GM08714 (cell line): Measurements from ENCODE around the gene FAM120AOS.

Source experiments
- H3K4me3 ChIP-seq: fragments of 200-500 bp; sonication (Bioruptor generic); 2 replicates; pipeline ENCODE4 v1.5.1; 2014; ENCODE audit warnings: mild to moderate bottlenecking, low read length, inconsistent platforms
- ZNF274 ChIP-seq: IDR thresholded peaks from 2 replicates; pipeline ENCODE4 v1.6.1; 2012; ENCODE audit warnings: mild to moderate bottlenecking, low read depth, low read length

FAM120AOS gene

DNA sequence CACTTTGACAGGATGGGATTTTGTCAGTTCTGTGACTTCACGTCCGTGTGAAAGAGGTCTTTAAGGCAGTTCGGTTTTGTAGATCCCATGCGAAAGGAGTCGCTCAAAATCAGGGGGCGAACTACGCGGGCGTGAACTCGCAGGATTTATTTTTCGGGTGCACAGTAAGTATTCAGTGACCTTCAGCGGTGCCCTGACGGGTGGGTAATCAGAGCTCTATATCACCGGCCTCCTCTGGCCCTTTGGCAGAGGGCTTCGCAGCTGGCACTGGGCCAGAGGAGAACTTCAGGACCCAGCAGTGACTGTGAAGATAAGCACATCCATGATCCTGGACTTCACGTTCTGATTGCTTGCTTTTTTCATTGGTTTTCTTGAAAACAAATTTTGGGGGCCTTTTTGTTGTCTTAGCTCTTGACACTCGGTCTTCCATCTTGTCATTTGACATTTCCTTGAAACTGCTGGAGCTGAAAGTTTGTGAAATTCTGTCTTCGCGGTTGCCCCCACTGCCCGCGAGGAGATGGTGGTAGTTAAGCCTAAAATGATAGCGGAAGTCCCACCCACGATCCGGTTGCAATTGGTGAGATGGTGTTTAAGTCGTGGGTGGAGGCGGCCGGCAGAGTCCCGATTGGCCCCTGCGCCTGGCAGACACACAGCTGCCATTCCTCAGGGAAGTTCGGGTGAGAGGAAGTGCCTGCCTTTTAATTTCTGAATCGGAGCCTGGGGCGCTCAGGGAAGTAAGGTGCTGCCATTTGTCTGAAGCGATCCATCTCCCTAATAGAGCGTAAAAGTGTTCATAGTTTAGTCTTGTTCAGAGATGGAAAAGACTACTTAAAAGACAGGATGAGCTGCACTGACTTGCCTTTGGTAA is at the start of gene FAM120AOS:
TSS of gene FAM120AOS (minus strand) at position 535 of the 868 bp plus-strand sequence. CDS start 872 bp downstream, outside the sequence.
- peak within 1 kb of the TSS; percentile 78 for H3K4me3 ChIP-seq
- TF ChIP-seq ZNF274 = no peak

DNA sequence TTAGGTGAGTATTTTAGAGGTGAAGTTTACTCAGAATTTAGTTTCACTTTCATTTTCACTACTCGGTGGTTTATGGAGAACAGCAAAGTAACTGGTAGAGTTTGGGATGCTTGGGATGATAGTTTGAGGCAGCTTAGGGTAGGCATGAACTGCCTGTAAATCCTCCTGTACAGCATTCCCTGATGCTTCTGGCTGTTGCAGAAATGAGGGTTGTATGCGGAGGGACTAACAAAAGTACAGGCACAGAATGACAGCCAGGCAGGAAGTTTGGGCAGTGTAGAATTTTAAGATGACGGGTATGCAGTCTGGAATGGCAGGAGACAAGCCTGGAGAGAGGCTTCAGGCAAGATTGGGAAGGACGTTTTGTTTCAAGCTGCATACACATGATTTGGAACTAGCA is 48.0 kb upstream of the FAM120AOS start:
- no peak for TF ChIP-seq ZNF274
- no peak overlapping the region for H3K4me3 ChIP-seq

DNA sequence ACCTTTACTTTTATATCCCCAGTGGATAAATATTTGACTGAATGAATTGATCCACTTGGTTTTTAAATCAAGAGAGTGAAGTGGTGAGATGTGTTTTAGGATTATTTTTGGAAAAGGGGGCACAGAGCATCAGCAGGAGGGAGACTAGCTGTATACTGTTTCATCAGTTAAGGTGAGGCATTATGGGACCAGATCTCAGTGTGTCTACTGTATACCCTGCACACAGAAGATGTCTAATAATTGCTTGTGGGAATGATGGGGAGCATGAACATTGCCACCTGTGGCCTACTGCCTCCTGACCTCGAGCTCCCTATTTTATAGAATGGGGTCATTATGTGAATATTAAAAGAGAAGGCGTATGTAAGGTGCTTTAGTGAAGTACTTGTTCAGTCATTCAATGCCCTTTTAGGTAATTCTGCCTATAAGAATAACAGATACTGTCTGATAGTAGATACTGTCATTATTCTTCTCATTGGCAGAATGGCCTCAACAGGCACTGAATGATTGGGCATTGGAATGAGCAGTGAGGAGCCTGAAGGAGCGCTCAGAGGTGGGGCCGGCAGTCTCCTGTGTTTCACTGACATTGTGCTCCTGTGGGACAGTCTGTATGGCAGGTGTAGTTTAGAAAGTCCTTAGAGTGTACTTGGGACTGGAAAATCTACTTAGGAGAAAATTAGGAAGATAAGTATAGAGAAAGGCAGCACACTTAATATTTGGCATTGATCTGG is 47.4 kb upstream of the FAM120AOS start:
- TF ChIP-seq ZNF274 = no peak
- H3K4me3 ChIP-seq = no peak overlapping the region

DNA sequence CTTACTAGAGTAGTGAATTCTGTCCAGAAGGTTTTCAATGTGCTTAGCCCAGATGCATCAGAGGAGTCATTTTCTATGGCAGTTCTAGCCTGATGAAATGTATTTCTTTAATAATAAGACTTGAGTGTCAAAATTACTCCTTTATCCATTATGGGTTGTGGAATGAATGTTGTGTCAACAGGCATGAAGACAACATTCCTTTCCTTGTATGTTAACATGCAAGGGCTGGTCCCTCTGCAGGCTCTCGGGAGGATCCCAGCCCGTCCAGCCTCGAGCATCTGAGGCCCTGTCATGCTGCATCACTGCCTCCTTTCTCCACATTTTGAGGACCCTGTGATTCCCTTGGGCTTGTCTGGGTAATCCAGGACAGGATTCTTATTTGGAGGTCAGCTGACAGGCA is 42.9 kb upstream of the FAM120AOS start:
- no peak for TF ChIP-seq ZNF274

DNA sequence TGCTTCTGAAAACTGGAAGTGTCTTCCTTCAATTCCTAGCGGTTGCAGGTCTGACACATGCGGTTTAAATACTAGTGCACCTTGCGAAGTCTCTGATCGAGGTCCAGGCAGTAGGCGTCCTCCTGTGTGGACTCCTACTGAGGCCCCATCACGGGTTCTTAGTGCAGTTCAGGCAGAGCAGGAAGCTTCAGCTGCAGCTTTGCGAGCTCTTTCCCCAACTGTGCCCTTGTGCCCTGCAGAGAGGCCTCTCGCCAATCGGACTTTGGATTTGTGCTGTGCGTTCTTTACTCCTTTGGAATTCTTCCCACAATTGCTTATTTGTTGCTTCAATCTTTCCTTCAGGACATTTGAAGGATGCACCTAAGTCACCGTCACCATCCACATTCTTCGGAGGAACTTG is 40.6 kb upstream of the FAM120AOS start:
- no peak for TF ChIP-seq ZNF274
- H3K4me3 ChIP-seq = no peak overlapping the region

More for the DNA sequence above, 42.9 kb upstream of the FAM120AOS start:
- H3K4me3 ChIP-seq = no peak overlapping the region

DNA sequence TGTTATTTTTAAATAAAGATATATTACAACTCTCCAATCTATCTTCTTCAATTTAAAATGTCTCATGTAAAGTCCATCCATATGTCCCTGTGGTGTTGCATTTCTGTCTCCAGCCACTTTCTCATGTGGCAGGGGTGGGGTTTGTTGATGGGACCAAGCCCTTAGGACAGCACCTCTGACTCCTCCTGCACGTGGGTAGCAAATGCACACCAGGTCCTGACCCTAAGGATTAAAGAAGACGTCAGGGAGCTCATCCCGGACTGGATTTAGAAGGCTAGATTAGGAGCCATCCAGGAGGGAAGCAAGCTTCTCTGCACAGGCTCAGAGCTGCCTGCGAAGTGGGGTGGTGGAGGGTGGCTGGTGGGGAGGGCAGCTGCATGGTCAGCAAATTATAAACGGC is 38.9 kb upstream of the FAM120AOS start:
- no peak for TF ChIP-seq ZNF274

DNA sequence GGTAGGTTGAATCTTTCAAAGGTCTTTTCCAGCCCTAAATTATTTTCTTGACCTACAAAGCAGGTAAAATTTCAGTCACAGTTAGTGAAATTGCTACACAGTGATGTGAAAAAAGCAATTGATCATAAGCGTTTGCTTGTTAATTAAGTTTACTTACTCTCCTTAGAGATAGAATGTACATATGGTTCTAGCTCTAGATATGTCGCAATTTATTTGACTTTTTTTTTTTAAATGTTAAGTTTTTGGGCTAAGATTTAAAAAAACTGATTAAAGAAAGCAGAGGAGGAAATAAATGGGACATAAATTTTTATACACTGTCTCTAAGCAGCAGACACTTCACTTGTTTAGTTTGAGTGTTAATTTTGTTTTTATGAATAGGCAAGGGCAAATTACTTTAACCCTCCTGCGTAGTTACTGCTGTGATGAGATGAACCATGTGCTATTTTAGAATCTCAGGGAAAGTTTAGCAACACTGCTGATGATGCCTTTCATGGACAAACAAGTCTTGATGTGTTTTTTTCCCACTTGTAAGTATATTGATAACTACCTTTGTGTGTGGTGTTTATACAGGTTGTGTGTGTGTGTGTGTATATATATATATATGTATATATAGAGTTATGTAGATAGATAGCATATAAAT is 38.3 kb upstream of the FAM120AOS start:
- no peak overlapping the region for H3K4me3 ChIP-seq
- no peak for TF ChIP-seq ZNF274

More for the DNA sequence above, 38.9 kb upstream of the FAM120AOS start:
- no peak overlapping the region for H3K4me3 ChIP-seq

DNA sequence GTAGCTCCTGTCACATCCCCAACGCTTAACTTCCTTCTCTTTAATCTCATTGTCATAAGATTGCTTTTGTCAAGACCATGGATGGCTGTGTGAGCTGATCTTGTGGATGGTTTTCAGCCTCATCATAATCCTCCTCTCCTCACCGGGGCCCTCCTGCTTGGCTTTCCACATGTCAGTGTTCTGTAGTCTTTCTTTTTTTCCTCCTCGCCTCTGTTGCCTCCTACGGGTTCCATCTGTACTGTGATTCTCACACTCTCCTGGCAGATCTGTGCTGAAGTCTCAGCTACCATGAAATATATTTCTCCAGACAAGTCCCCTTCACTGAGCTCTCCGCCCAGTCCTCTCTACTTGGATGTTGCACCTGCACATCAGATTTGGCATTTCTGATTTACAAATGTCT is 34.9 kb upstream of the FAM120AOS start:
- no peak for TF ChIP-seq ZNF274
- H3K4me3 ChIP-seq = no peak overlapping the region

DNA sequence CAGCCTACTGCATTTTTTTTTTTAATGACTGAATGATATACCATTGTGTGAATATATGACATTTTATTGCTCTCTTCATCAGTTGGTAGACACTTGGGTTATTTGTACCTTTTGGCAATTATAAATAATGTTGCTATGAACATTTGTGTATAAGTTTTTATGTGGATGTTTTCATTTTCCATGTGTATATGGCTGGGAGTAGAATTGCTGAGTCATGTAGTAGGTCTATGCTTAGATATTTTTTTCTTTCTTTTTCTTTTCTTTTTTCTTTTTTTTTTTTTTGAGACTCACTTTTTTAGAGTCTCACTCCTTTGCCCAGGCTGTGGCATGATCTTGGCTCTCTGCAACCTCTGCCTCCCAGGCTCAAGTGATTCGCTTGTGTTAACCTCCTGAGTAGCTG is 32.9 kb upstream of the FAM120AOS start:
- no peak for TF ChIP-seq ZNF274
- H3K4me3 ChIP-seq = no peak overlapping the region

DNA sequence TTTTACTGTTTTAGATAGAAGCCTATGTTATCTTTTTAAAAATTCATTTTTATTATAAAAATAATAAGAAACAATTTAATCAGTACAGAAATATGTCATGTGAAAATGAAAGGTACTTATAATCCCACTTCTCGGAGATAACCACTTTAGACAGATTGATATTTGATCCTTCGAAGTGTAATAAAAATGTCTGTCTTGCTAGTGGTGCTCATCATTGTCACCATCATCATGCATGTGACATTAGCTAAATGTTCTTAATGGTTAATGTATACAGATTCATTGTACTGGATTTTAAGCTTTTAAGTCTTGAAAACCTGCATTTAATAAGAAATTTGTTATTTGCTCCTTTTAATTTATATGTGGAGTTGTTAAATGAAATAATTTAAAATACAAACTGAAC is 30.1 kb upstream of the FAM120AOS start:
- no peak for TF ChIP-seq ZNF274
- H3K4me3 ChIP-seq = no peak overlapping the region

DNA sequence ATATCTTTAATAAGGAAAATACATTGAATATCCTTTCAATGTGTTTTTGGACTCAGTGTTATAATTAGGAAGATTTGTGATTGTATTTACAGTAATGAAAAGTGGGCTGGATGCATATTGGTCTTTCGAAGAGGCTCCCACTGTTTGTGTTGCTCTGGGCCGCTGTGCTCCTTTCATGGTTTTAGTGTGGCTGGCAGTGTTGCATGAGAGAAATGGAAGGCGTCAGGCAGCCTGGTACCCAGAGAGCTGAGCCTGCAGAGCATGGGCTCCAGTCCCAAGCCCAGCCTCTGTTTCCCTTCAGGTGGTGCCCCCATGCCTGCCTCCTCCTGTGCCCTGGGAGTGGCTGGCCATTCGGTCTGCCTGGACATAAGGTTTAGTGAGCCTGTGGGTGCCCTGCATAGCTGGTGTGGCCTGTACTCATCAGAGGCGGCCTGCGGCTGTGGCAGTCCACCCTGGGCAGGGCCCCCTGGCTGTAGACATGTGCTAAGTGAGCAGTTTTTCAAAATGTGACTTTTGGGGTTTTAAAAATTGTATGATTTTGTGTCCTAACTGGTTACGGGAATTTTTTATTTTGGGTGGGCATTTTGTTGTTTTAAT is 27.4 kb upstream of the FAM120AOS start:
- no peak for TF ChIP-seq ZNF274
- H3K4me3 ChIP-seq = no peak overlapping the region

DNA sequence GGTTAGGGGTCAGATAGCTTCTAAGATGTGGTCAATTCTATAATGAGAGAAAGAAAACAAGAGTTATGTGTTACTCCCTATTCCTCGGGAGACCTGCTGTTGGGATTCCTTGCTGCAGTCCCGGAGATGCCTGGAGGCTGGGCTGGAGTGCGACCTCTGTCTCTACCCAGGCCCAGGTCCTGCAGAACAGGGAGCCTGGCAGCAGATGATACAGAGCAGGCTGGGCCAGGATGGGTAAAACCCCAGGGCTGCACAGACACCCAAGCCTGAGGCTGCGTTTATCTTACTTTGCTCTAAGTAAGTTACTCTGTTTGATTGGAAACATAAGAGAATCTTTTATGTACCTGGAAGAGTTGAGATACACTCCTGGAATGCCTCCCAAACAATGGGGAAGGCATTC is 26.9 kb upstream of the FAM120AOS start:
- no peak for TF ChIP-seq ZNF274

DNA sequence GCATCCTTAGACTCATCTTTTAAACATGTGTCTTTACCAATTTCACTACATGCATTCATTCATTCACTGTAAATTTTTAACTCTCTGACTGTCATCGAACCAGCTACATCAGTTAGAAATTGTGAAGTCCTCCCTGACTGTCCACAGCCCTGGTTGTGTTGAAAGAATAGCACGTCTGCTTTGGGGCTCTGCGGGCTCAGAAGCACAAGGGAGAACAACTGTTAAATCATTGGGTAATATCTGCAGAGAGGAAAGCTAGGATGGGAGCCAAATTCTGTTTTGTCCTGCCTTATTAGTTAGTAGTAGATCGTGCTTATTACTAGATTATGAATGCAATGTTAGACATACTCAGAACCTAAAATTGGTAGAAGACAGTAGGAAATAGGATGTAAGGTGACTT is 26.3 kb upstream of the FAM120AOS start:
- no peak for TF ChIP-seq ZNF274
- H3K4me3 ChIP-seq = no peak overlapping the region

More for the DNA sequence above, 26.9 kb upstream of the FAM120AOS start:
- H3K4me3 ChIP-seq = no peak overlapping the region

DNA sequence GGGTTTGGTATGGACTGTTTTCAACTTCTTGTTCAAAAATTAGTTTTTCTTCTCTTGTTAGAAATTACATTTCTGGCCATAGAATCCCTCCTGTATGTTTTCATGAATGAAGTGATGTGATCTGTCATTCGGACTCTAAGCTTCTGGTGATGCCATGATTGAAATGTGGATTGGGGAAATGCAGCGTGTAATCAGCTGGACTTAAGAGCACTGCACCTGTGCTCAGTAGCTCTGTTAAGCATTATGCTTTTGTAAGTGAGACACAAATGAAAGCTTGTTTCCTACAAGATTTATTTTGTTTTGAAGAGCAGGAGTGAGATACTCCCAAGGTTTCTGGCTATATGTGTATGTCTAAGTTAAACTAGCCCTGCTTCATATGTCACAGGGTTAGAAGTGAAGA is 24.0 kb upstream of the FAM120AOS start:
- no peak overlapping the region for H3K4me3 ChIP-seq
- no peak for TF ChIP-seq ZNF274
